ENCODE results near the gene TPSG1.

Gene TPSG1

GRCh38 chr16:1225051-1225451 lies at the start of gene TPSG1:
TPSG1 (minus strand) TSS chr16:1225268; CDS start chr16:1225252, 16 bp downstream.
- Histone ChIP-seq H3K9ac (ENCODE audit: low read length) (no peak within 1 kb of the TSS), H3K9me3 (ENCODE audit: insufficient read depth, low read length) (no peaks in the 10 kb centered on the region), H3K4me2 (ENCODE audit: low read depth, low read length, poor library complexity, severe bottlenecking) (no peak within 1 kb of the TSS), H3K36me3 (ENCODE audit: low read length) (no peaks in the 10 kb centered on the region), H3K27me3 (ENCODE audit: low read length) (no peaks in the 10 kb centered on the region), H3K9me2 (replicated peaks; ENCODE audit: insufficient read depth, low read length) (no peaks in the 10 kb centered on the region), H2AFZ (ENCODE audit: low read depth, low read length, severe bottlenecking) (no peak within 1 kb of the TSS), H3F3A (ENCODE audit: insufficient read depth) (no peaks in the 10 kb centered on the region), H3K27ac (ENCODE audit: low read depth, low read length) (no peak within 1 kb of the TSS), H3K79me2 (ENCODE audit: insufficient read depth, low read length) (no peaks in the 10 kb centered on the region), H4K20me1 (ENCODE audit: low read depth, low read length) (no peaks in the 10 kb centered on the region), H3K4me3 (ENCODE audit: insufficient read depth, low read length, poor library complexity, severe bottlenecking) (no peak within 1 kb of the TSS)
- TF ChIP-seq EZH2phosphoT487 (conservative IDR thresholded peaks at IDR 0.05; ENCODE audit: low read length) (no peak), CTCF (IDR thresholded peaks at IDR 0.05; ENCODE audit: insufficient read depth, low read length, poor library complexity, severe bottlenecking) (no peak)

- Histone ChIP-seq H2AFZ (ENCODE audit: low read depth, low read length, severe bottlenecking) (no peak overlapping the region), H4K20me1 (ENCODE audit: low read depth, low read length) (no peaks in the 10 kb centered on the region), H3K9me3 (ENCODE audit: insufficient read depth, low read length) (no peaks in the 10 kb centered on the region), H3K27ac (ENCODE audit: low read depth, low read length) (no peak overlapping the region), H3K9ac (ENCODE audit: low read length) (no peak overlapping the region), H3K36me3 (ENCODE audit: low read length) (no peaks in the 10 kb centered on the region), H3K4me2 (ENCODE audit: low read depth, low read length, poor library complexity, severe bottlenecking) (no peak overlapping the region), H3K4me3 (ENCODE audit: insufficient read depth, low read length, poor library complexity, severe bottlenecking) (no peak overlapping the region), H3F3A (ENCODE audit: insufficient read depth) (peaks cover 5% of the 10 kb centered on the region; the same call in 1 of the 2 replicates), H3K9me2 (replicated peaks; ENCODE audit: insufficient read depth, low read length) (no peaks in the 10 kb centered on the region), H3K79me2 (ENCODE audit: insufficient read depth, low read length) (no peaks in the 10 kb centered on the region), H3K27me3 (ENCODE audit: low read length) (no peaks in the 10 kb centered on the region)
- TF ChIP-seq CTCF (IDR thresholded peaks at IDR 0.05; ENCODE audit: insufficient read depth, low read length, poor library complexity, severe bottlenecking) = no peak
- TF ChIP-seq EZH2phosphoT487 (conservative IDR thresholded peaks at IDR 0.05; ENCODE audit: low read length) = no peak
Measured at GRCh38 chr16:1274767-1275166, 49.7 kb upstream of the TPSG1 start.

- H4K20me1 ChIP-seq (ENCODE audit: low read depth, low read length) = no peaks in the 10 kb centered on the region
Measured at GRCh38 chr16:1273816-1274215, 48.7 kb upstream of the TPSG1 start.

More at GRCh38 chr16:1273816-1274215, 48.7 kb upstream of the TPSG1 start:
- peaks cover 5% of the 10 kb centered on the region; the same call in 1 of the 2 replicates for H3F3A ChIP-seq (ENCODE audit: insufficient read depth)
- H3K79me2 ChIP-seq (ENCODE audit: insufficient read depth, low read length) = no peaks in the 10 kb centered on the region
- no peaks in the 10 kb centered on the region for H3K36me3 ChIP-seq (ENCODE audit: low read length)
- H3K27ac ChIP-seq (ENCODE audit: low read depth, low read length) = no peak overlapping the region
- TF ChIP-seq CTCF (IDR thresholded peaks at IDR 0.05; ENCODE audit: insufficient read depth, low read length, poor library complexity, severe bottlenecking) (no peak), EZH2phosphoT487 (conservative IDR thresholded peaks at IDR 0.05; ENCODE audit: low read length) (no peak)
- H3K27me3 ChIP-seq (ENCODE audit: low read length) = no peaks in the 10 kb centered on the region
- H3K4me2 ChIP-seq (ENCODE audit: low read depth, low read length, poor library complexity, severe bottlenecking) = no peak overlapping the region
- H3K9me3 ChIP-seq (ENCODE audit: insufficient read depth, low read length) = no peaks in the 10 kb centered on the region
- no peak overlapping the region for H2AFZ ChIP-seq (ENCODE audit: low read depth, low read length, severe bottlenecking)
- H3K4me3 ChIP-seq (ENCODE audit: insufficient read depth, low read length, poor library complexity, severe bottlenecking) = no peak overlapping the region
- no peaks in the 10 kb centered on the region for H3K9me2 ChIP-seq (replicated peaks; ENCODE audit: insufficient read depth, low read length)
- no peak overlapping the region for H3K9ac ChIP-seq (ENCODE audit: low read length)

All from SU-DHL-6 (cell line).